HFFc6 (cell line): ENCODE measurements around the gene NNT. TPM values are rescaled to one million over a fixed set of nuclear protein-coding genes. Genes with fewer than 3 reads are reported as not detected.
"Not testable (repeated sequence)": the region's sequence is repeated elsewhere in the genome, so short reads cannot be mapped to it uniquely, and the experiment has no call there.

Experiments used
- DNase-seq: peaks from one replicate; pipeline ENCODE4 v3.0.0-alpha.2; 2018
- H3K27ac Mint-ChIP-seq: 2 replicates; pipeline ENCODE4 v1.8.0; 2020; ENCODE audit warnings: mild to moderate bottlenecking, mixed read lengths
- H3K27me3 Mint-ChIP-seq: 2 replicates; pipeline ENCODE4 v1.8.0; 2021; ENCODE audit warnings: mild to moderate bottlenecking, moderate library complexity, mixed read lengths; ENCODE audit not compliant: insufficient read depth
- H3K36me3 Mint-ChIP-seq: 2 replicates; pipeline ENCODE4 v1.8.0; 2021; ENCODE audit warnings: low read depth, mixed read lengths
- H3K4me1 Mint-ChIP-seq: 2 replicates; pipeline ENCODE4 v1.8.0; 2020; ENCODE audit warnings: low read depth, mixed read lengths
- H3K4me3 Mint-ChIP-seq: 2 replicates; pipeline ENCODE4 v1.8.0; 2020; ENCODE audit warnings: mild to moderate bottlenecking, moderate library complexity, mixed read lengths
- H3K9me3 Mint-ChIP-seq: 2 replicates; pipeline ENCODE4 v1.8.0; 2020; ENCODE audit warnings: mild to moderate bottlenecking, mixed read lengths
- long read RNA-seq: library from polyadenylated mRNA; unstranded; transcript quantifications from one replicate; pipeline ENCODE4 v2.0.0, GENCODE V29; 2019
- total RNA-seq, 6 experiments: library from RNA; stranded (reverse); fragmentation: NEBNext Ultra II Directional; extraction: Animal tissue kit (Norgen Biotek cat#: 25700); gene quantifications; 2 replicates in 1 of 6; 3 replicates in 5 of 6; pipeline ENCODE4 v1.2.3, GENCODE V29; 2021
- TF ChIP-seq, protein P1 (sequence below): fragments of 200-600 bp; sonication (generic); IDR thresholded peaks from 2 replicates; pipeline ENCODE4 v1.5.0; 2021; ENCODE audit warnings: antibody characterized with exemption, mild to moderate bottlenecking

Gene NNT
- 10 to 100 TPM; 52.9 to 64.0 (median 59.6) TPM for total RNA-seq
- long read RNA-seq, full-length matches to known transcripts, result 13 of 33 reads
- long read RNA-seq, partial matches to known transcripts, result 16 of 33 reads
- long read RNA-seq, other reads (novel, unspliced or antisense), result 4 of 33 reads

DNA sequence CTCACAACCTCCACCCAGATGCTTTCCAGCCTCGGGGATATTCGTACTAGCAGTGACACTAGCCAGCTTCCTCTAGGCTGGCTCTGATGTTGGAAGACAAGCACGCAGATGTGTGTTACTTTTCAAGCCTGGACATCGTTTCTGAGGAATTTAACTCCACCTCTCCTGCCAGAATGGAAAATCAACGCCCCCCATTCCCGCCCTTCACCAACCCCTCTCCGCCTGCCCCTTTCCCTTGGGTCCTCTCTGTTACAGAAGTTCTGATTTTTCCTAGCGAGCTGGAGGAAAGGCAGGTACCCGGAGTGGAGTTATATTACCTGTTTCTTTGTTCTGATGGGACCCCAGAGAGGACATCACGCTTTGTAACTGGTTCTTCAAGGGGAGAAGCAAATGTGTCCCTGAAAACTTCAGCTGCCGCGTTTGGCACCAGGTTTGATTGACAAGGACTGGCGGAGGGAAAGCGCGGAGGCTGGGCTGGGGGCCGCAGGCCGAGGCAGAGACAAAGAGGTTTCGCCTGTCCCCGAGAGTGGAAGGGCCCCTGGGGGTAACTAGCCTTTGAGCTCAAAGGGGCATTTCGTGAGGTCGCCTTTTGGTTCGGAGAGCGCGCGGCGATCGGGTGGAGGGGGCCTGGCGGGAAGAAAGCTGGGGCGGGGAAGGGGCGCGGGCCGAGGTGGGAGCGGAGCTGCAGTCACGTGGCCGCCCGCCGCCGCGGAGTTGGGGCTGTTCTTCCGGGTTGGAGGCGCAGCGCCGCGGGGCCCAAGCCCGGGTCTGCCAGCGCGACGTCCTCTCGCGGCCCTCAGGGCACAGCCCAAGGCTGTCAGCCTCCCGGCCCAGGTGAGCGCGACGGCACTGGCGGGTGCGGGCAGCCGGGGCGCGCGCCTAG lies at the start of gene NNT:
TSS of gene NNT (plus strand) at position 720 of the 883 bp plus-strand sequence. CDS start 6,016 bp downstream, outside the sequence.
- TF ChIP-seq, protein P1, sequence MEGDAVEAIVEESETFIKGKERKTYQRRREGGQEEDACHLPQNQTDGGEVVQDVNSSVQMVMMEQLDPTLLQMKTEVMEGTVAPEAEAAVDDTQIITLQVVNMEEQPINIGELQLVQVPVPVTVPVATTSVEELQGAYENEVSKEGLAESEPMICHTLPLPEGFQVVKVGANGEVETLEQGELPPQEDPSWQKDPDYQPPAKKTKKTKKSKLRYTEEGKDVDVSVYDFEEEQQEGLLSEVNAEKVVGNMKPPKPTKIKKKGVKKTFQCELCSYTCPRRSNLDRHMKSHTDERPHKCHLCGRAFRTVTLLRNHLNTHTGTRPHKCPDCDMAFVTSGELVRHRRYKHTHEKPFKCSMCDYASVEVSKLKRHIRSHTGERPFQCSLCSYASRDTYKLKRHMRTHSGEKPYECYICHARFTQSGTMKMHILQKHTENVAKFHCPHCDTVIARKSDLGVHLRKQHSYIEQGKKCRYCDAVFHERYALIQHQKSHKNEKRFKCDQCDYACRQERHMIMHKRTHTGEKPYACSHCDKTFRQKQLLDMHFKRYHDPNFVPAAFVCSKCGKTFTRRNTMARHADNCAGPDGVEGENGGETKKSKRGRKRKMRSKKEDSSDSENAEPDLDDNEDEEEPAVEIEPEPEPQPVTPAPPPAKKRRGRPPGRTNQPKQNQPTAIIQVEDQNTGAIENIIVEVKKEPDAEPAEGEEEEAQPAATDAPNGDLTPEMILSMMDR, result no peak
- Mint-ChIP-seq H3K27me3 (no peaks in the 10 kb centered on the region), H3K36me3 (peaks cover 19% of the 10 kb centered on the region), H3K4me3 (peak within 1 kb of the TSS; percentile 91), H3K9me3 (no peaks in the 10 kb centered on the region), H3K27ac (peak within 1 kb of the TSS; percentile 93), H3K4me1 (peaks cover 30% of the 10 kb centered on the region)
- peak; percentile 43 for DNase-seq

DNA sequence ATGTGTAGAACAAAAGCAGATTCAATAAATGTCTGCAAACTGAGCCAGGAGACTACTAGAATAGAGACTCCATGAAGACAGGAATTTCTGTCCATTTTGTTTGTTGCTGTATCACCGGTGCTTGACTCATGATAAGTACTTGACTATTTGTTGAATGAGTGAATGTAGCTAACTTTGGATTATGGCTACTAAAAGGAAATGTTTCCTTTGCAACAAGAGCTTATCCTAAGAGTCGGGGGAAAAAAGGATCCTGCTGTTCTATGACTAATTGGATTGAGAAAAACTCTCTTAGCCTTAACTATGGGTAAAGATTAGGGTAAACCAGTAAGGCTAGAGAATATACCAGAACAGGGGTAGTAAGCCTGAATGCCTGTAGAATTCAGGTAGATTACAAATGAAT lies 49.6 kb upstream of the NNT start:
- Mint-ChIP-seq H3K9me3 (no peaks in the 10 kb centered on the region), H3K4me1 (peaks cover 5% of the 10 kb centered on the region), H3K27me3 (peaks cover 4% of the 10 kb centered on the region), H3K4me3 (no peak overlapping the region), H3K36me3 (peaks cover 11% of the 10 kb centered on the region), H3K27ac (no peak overlapping the region)
- TF ChIP-seq, protein P1, result no peak
- DNase-seq, result no peak

DNA sequence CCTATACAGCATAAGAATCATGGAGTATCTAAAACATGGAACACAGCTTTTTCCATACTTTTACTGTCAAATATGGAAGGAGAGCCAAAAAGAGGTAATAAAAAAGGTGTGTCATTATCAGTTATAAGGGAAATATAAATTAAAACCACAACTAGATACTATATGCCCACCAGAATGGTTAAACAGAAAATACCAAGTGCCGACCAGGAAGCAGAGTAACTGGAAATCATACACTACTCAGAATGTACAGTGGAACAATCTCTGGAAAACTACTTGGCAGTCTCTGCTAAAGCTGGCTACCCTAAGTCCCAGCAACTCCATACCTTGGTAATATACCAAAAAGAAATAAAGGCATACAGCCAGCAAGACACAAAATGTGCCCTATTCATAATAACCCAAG lies 48.5 kb upstream of the NNT start:
- Mint-ChIP-seq H3K9me3 (no peaks in the 10 kb centered on the region), H3K4me3 (no peak overlapping the region), H3K36me3 (peaks cover 7% of the 10 kb centered on the region), H3K4me1 (peaks cover 11% of the 10 kb centered on the region), H3K27me3 (peaks cover under 1% of the 10 kb centered on the region), H3K27ac (no peak overlapping the region)
- DNase-seq, result no peak
- TF ChIP-seq, protein P1, result no peak

DNA sequence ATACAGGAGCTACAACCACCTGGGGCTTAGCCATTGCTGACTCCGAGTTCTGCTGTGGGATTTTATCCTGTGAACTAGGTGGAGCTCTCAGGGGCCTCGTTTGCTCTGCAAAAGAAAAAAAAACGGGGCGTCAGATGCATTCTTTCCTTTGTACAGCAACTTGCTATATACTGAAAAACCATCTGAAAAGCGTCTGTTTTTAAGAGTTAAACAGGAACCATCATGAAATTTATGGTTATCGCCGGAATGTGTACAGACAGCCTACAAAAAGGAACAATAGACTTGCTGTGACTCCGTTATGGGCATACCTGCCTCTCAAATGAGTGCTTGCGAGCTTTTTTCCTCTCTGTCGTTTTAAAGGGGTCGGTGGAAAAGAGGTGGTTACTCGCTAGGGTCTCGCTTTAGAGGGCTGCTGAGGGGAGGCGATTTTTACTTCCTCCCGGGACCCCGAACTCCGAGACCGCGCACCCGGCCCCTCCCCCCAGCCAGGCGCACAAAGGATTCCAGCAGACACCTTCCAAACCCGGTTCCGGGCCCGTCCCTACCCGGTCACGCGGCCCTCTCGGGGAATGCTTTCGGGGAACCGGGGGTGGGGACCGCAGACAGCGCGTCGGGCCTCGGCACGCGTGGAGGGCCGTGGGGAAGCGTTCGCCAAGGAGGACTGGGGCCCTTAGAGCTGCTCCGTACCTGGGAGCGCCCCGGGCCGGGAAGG lies 46.9 kb upstream of the NNT start:
- H3K36me3 Mint-ChIP-seq, result peaks cover 7% of the 10 kb centered on the region; the same call in 1 of the 2 replicates
- no peaks in the 10 kb centered on the region for H3K27me3 Mint-ChIP-seq
- no peaks in the 10 kb centered on the region for H3K9me3 Mint-ChIP-seq
- no peak for DNase-seq
- H3K4me3 Mint-ChIP-seq, result no peak overlapping the region; the same call in 1 of the 2 replicates
- H3K27ac Mint-ChIP-seq, result peak overlapping the region; percentile 89
- TF ChIP-seq, protein P1, result no peak
- H3K4me1 Mint-ChIP-seq, result peaks cover 25% of the 10 kb centered on the region

DNA sequence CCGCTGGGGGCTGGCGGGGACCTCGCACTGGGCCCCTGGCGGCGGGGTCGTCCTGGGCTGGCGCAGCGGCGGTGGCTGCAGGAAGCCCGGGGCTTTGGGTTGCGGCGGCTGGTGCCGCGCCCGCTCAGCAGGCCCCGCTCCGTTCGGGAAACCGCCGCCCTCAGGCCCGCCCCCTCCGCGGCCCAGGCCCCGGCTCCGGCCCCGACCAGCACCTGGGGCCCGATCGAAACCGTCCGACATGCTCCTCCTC lies 46.4 kb upstream of the NNT start:
- peak overlapping the region; percentile 88; the same call in 1 of the 2 replicates for H3K4me3 Mint-ChIP-seq
- not testable (repeated sequence) for H3K9me3 Mint-ChIP-seq, H3K27me3 Mint-ChIP-seq, DNase-seq, H3K36me3 Mint-ChIP-seq
- peak overlapping the region; percentile 90; the same call in 1 of the 2 replicates for H3K27ac Mint-ChIP-seq
- H3K4me1 Mint-ChIP-seq, result peaks cover 25% of the 10 kb centered on the region
